Caco-2 (cell line): ENCODE measurements around the gene ABAT. TPM values are rescaled to one million over a fixed set of nuclear protein-coding genes. Genes with fewer than 3 reads are reported as not detected.

Experiments
- BruUV-seq: library from RNA; stranded (reverse); fragments of 400-500 nt; replicated peaks from 2 replicates; lab custom pipeline; 2021; lab: Mats Ljungman, UMichigan
- CTCF ChIA-PET: fragments of 300-600 bp; sonication (Branson Sonifier 250); formaldehyde crosslinking; loops from one replicate; lab custom pipeline; 2022; ENCODE audit warnings: antibody characterized with exemption; lab: Charles Lee
- POLR2A ChIA-PET: fragments of 300-600 bp; sonication (Branson Sonifier 250); formaldehyde crosslinking; loops from one replicate; lab custom pipeline; 2022; ENCODE audit warnings: antibody characterized with exemption; lab: Charles Lee
- DNase-seq, 2 experiments: peaks; one replicate each; pipeline versions ENCODE4 v3.0.0 to v3.0.0-alpha.2; 2020 to 2022
- H3K27me3 ChIP-seq: replicated peaks from 2 replicates; pipeline ENCODE4 v1.6.0; 2011; ENCODE audit warnings: low read length; ENCODE audit not compliant: control insufficient read depth, insufficient read depth
- H3K36me3 ChIP-seq: 2 replicates; pipeline ENCODE4 v1.5.1; 2011; ENCODE audit warnings: low read length; ENCODE audit not compliant: control insufficient read depth, insufficient read depth
- H3K4me1 ChIP-seq: fragments of 250-450 bp; sonication (Bioruptor Pico); 2 replicates; pipeline ENCODE4 v1.5.1; 2020; ENCODE audit warnings: mild to moderate bottlenecking
- H3K4me3 ChIP-seq: 2 replicates; pipeline ENCODE4 v1.5.1; 2011; ENCODE audit warnings: low read depth, mild to moderate bottlenecking, control low read depth, low read length
- H3K9me3 ChIP-seq: fragments of 250-450 bp; sonication (Bioruptor Pico); 2 replicates; pipeline ENCODE4 v1.5.1; 2020; ENCODE audit warnings: mild to moderate bottlenecking, moderate library complexity
- H3K27ac Mint-ChIP-seq: one replicate; pipeline ENCODE4 v1.8.0; 2022; ENCODE audit warnings: mixed read lengths; ENCODE audit not compliant: unreplicated experiment
- H3K27me3 Mint-ChIP-seq: one replicate; pipeline ENCODE4 v1.8.0; 2022; ENCODE audit warnings: mixed read lengths; ENCODE audit not compliant: insufficient read depth, unreplicated experiment
- H3K36me3 Mint-ChIP-seq: one replicate; pipeline ENCODE4 v1.8.0; 2022; ENCODE audit warnings: mild to moderate bottlenecking, mixed read lengths; ENCODE audit not compliant: insufficient read depth, unreplicated experiment
- H3K4me1 Mint-ChIP-seq: one replicate; pipeline ENCODE4 v1.8.0; 2022; ENCODE audit warnings: low read depth, mixed read lengths; ENCODE audit not compliant: unreplicated experiment
- H3K4me3 Mint-ChIP-seq: one replicate; pipeline ENCODE4 v1.8.0; 2022; ENCODE audit warnings: mild to moderate bottlenecking, moderate library complexity, mixed read lengths; ENCODE audit not compliant: unreplicated experiment
- H3K9me3 Mint-ChIP-seq: one replicate; pipeline ENCODE4 v1.8.0; 2022; ENCODE audit warnings: mixed read lengths; ENCODE audit not compliant: unreplicated experiment
- CTCF ChIP-seq, 2 experiments: fragments of 200-600 bp in 1 of 2; IDR thresholded peaks; 1 replicate in 1 of 2; 2 replicates in 1 of 2; pipeline versions ENCODE4 v1.5.1 to v1.8.0; 2011 to 2022; ENCODE audit warnings: antibody characterized with exemption in 1 of 2, control low read depth in 1 of 2, inconsistent platforms in 1 of 2, low read depth in 1 of 2, low read length in 1 of 2, mild to moderate bottlenecking in 1 of 2, moderate library complexity in 1 of 2; ENCODE audit not compliant: insufficient read depth in 1 of 2, severe bottlenecking in 1 of 2, unreplicated experiment in 1 of 2
- intact Hi-C: fragments of 100-400 bp; cut with micrococcal nuclease; formaldehyde crosslinking; loops from one replicate; pipeline ENCODE4 v1.10.0; 2022; ENCODE audit not compliant: unreplicated experiment
- total RNA-seq: library from RNA; stranded (reverse); gene quantifications from 2 replicates; pipeline ENCODE4 v1.2.3, GENCODE V29; 2022

The ABAT gene
- total RNA-seq, 1 experiment from 2014 or later, result 34.9 TPM

GRCh38 chr16:8714174-8714573 is 39.8 kb downstream of the ABAT start:
- Mint-ChIP-seq H3K4me1 (no peaks in the 10 kb centered on the region), H3K36me3 (peaks cover 6% of the 10 kb centered on the region), H3K27me3 (no peaks in the 10 kb centered on the region), H3K4me3 (no peak overlapping the region), H3K9me3 (peaks cover 11% of the 10 kb centered on the region), H3K27ac (no peak overlapping the region)
- BruUV-seq, result no TSS peak
- Histone ChIP-seq H3K9me3 (peaks cover 8% of the 10 kb centered on the region; the same call in 1 of the 2 replicates), H3K27me3 (no peaks in the 10 kb centered on the region), H3K4me3 (no peak overlapping the region), H3K4me1 (no peaks in the 10 kb centered on the region), H3K36me3 (no peaks in the 10 kb centered on the region)
- no peak for DNase-seq
- intact Hi-C loops, result no loop called here
- ChIA-PET CTCF (no interaction called here), POLR2A (no interaction called here)
- no peak for TF ChIP-seq CTCF (IDR thresholded peaks at IDR 0.05; ENCODE audit: insufficient read depth in 1 of 2, low read depth in 1 of 2, low read length in 1 of 2, severe bottlenecking in 1 of 2, unreplicated experiment in 1 of 2)

- BruUV-seq, result no TSS peak
- no peaks in the 10 kb centered on the region for H3K4me1 ChIP-seq
- Mint-ChIP-seq H3K36me3 (peaks cover 6% of the 10 kb centered on the region), H3K4me1 (no peaks in the 10 kb centered on the region), H3K27me3 (no peaks in the 10 kb centered on the region), H3K27ac (no peak overlapping the region), H3K9me3 (peaks cover 11% of the 10 kb centered on the region), H3K4me3 (no peak overlapping the region)
- H3K4me3 ChIP-seq, result no peak overlapping the region
- POLR2A ChIA-PET, result no interaction called here
- no peak for DNase-seq
- TF ChIP-seq CTCF (IDR thresholded peaks at IDR 0.05; ENCODE audit: insufficient read depth in 1 of 2, low read depth in 1 of 2, low read length in 1 of 2, severe bottlenecking in 1 of 2, unreplicated experiment in 1 of 2), result no peak
- H3K27me3 ChIP-seq, result no peaks in the 10 kb centered on the region
- H3K9me3 ChIP-seq, result peaks cover 8% of the 10 kb centered on the region; the same call in 1 of the 2 replicates
- intact Hi-C loops, result no loop called here
- H3K36me3 ChIP-seq, result no peaks in the 10 kb centered on the region
- CTCF ChIA-PET, result no interaction called here
Observed at GRCh38 chr16:8714807-8715206, 40.4 kb downstream of the ABAT start.

GRCh38 chr16:8716052-8716451 is 41.6 kb downstream of the ABAT start:
- H3K9me3 Mint-ChIP-seq, result peaks cover 9% of the 10 kb centered on the region
- CTCF ChIA-PET, result no interaction called here
- intact Hi-C loops, result no loop called here
- no peak overlapping the region for H3K4me3 Mint-ChIP-seq
- no peak overlapping the region for H3K4me3 ChIP-seq
- H3K4me1 ChIP-seq, result peaks cover 3% of the 10 kb centered on the region; the same call in 1 of the 2 replicates
- no peaks in the 10 kb centered on the region for H3K4me1 Mint-ChIP-seq
- H3K27ac Mint-ChIP-seq, result no peak overlapping the region
- peaks cover 8% of the 10 kb centered on the region; the same call in 1 of the 2 replicates for H3K9me3 ChIP-seq
- DNase-seq, result no peak
- BruUV-seq, result no TSS peak
- POLR2A ChIA-PET, result no interaction called here
- no peaks in the 10 kb centered on the region for H3K27me3 ChIP-seq
- no peak for TF ChIP-seq CTCF (IDR thresholded peaks at IDR 0.05; ENCODE audit: insufficient read depth in 1 of 2, low read depth in 1 of 2, low read length in 1 of 2, severe bottlenecking in 1 of 2, unreplicated experiment in 1 of 2)
- no peaks in the 10 kb centered on the region for H3K36me3 ChIP-seq
- H3K27me3 Mint-ChIP-seq, result no peaks in the 10 kb centered on the region
- peaks cover 5% of the 10 kb centered on the region for H3K36me3 Mint-ChIP-seq
